HEK293 (cell line): ENCODE measurements around the gene AFG1L.
"Not testable (repeated sequence)": the region's sequence is repeated elsewhere in the genome, so short reads cannot be mapped to it uniquely, and the experiment has no call there.

Source experiments
- CTCF ChIA-PET: fragments of 350-600 bp; formaldehyde crosslinking; extraction: SDS; loops from one replicate; lab custom pipeline; 2021; ENCODE audit warnings: antibody characterized with exemption; lab: Yijun Ruan, JAX
- POLR2A ChIA-PET: fragments of 300-600 bp; formaldehyde crosslinking; extraction: SDS; loops from one replicate; lab custom pipeline; 2020; ENCODE audit warnings: antibody characterized with exemption, inconsistent platforms; lab: Yijun Ruan, JAX
- H3K27ac ChIP-seq: fragments of 200-500 bp; sonication (Bioruptor generic); 2 replicates; pipeline ENCODE4 v1.5.1; 2014; ENCODE audit warnings: low read depth, low read length, control low read depth, inconsistent platforms; ENCODE audit errors: extremely low read depth
- H3K36me3 ChIP-seq, 2 experiments: fragments of 200-500 bp in 1 of 2; sonication (Bioruptor generic) in 1 of 2; 1 replicate in 1 of 2; 2 replicates in 1 of 2; pipeline ENCODE4 v1.5.1; 2014 to 2017; ENCODE audit warnings: inconsistent platforms in 2 of 2, low read length in 2 of 2; ENCODE audit not compliant: control insufficient read depth in 2 of 2, insufficient read depth in 1 of 2
- H3K4me1 ChIP-seq: fragments of 200-500 bp; sonication (Bioruptor generic); 2 replicates; pipeline ENCODE4 v1.5.1; 2014; ENCODE audit warnings: mild to moderate bottlenecking, low read length, inconsistent platforms; ENCODE audit not compliant: control insufficient read depth, insufficient read depth
- H3K4me3 ChIP-seq: 2 replicates; pipeline ENCODE4 v1.5.1; 2011; ENCODE audit warnings: low read depth, mild to moderate bottlenecking, control low read depth, low read length, moderate library complexity
- H3K9me3 ChIP-seq: fragments of 200-500 bp; sonication (Bioruptor generic); 2 replicates; pipeline ENCODE4 v1.5.1; 2014; ENCODE audit warnings: low read depth, low read length, inconsistent platforms; ENCODE audit not compliant: control insufficient read depth, insufficient read depth
- IKZF3 ChIP-seq: fragments of 450-650 bp; IDR thresholded peaks from 2 replicates; pipeline ENCODE4 v1.5.0; 2018; ENCODE audit warnings: missing biosample characterization, mild to moderate bottlenecking, missing genetic modification characterization, moderate library complexity
- RBAK ChIP-seq: fragments of 450-650 bp; formaldehyde crosslinking; IDR thresholded peaks from 2 replicates; pipeline ENCODE4 v1.5.1; 2016; ENCODE audit warnings: missing biosample characterization, missing genetic modification characterization
- SP7 ChIP-seq: fragments of 450-650 bp; formaldehyde crosslinking; IDR thresholded peaks from 2 replicates; pipeline ENCODE4 v1.5.1; 2016; ENCODE audit warnings: missing biosample characterization, missing genetic modification characterization
- ZBTB17 ChIP-seq: fragments of 450-650 bp; formaldehyde crosslinking; IDR thresholded peaks from 2 replicates; pipeline ENCODE4 v1.5.1; 2016; ENCODE audit warnings: missing biosample characterization, missing genetic modification characterization
- ZFP3 ChIP-seq: fragments of 450-650 bp; formaldehyde crosslinking; IDR thresholded peaks from 2 replicates; pipeline ENCODE4 v1.5.1; 2016; ENCODE audit warnings: low read depth, missing biosample characterization, missing genetic modification characterization
- ZFP69B ChIP-seq: fragments of 450-650 bp; formaldehyde crosslinking; IDR thresholded peaks from 2 replicates; pipeline ENCODE4 v1.5.1; 2016; ENCODE audit warnings: missing biosample characterization, missing genetic modification characterization
- ZNF146 ChIP-seq: fragments of 450-650 bp; formaldehyde crosslinking; IDR thresholded peaks from 2 replicates; pipeline ENCODE4 v1.5.1; 2016; ENCODE audit warnings: missing biosample characterization, missing genetic modification characterization
- ZNF157 ChIP-seq: fragments of 450-650 bp; formaldehyde crosslinking; IDR thresholded peaks from 2 replicates; pipeline ENCODE4 v1.5.1; 2016; ENCODE audit warnings: missing biosample characterization, missing genetic modification characterization
- ZNF211 ChIP-seq: fragments of 450-650 bp; formaldehyde crosslinking; IDR thresholded peaks from 2 replicates; pipeline ENCODE4 v1.5.1; 2016; ENCODE audit warnings: low read depth, missing biosample characterization, missing genetic modification characterization
- ZNF239 ChIP-seq: fragments of 450-650 bp; formaldehyde crosslinking; IDR thresholded peaks from 2 replicates; pipeline ENCODE4 v1.5.1; 2016; ENCODE audit warnings: missing biosample characterization, missing genetic modification characterization
- ZNF266 ChIP-seq: fragments of 450-650 bp; formaldehyde crosslinking; IDR thresholded peaks from 2 replicates; pipeline ENCODE4 v1.5.1; 2016; ENCODE audit warnings: missing biosample characterization, missing genetic modification characterization, low read depth
- ZNF280D ChIP-seq: fragments of 450-650 bp; formaldehyde crosslinking; IDR thresholded peaks from 2 replicates; pipeline ENCODE4 v1.5.1; 2016; ENCODE audit warnings: missing biosample characterization, missing genetic modification characterization
- ZNF354C ChIP-seq: fragments of 450-650 bp; formaldehyde crosslinking; IDR thresholded peaks from 2 replicates; pipeline ENCODE4 v1.5.1; 2016; ENCODE audit warnings: missing biosample characterization, missing genetic modification characterization, low read depth, borderline replicate concordance
- ZNF391 ChIP-seq: fragments of 450-650 bp; formaldehyde crosslinking; IDR thresholded peaks from 2 replicates; pipeline ENCODE4 v1.5.1; 2016; ENCODE audit warnings: low read depth, missing biosample characterization, missing genetic modification characterization, borderline replicate concordance
- ZNF423 ChIP-seq: fragments of 450-650 bp; formaldehyde crosslinking; IDR thresholded peaks from 2 replicates; pipeline ENCODE4 v1.5.1; 2016; ENCODE audit warnings: missing biosample characterization, missing genetic modification characterization
- ZNF529 ChIP-seq: fragments of 450-650 bp; formaldehyde crosslinking; IDR thresholded peaks from 2 replicates; pipeline ENCODE4 v1.5.1; 2017; ENCODE audit warnings: missing genetic modification characterization, missing biosample characterization; ENCODE audit not compliant: insufficient replicate concordance
- ZNF596 ChIP-seq: fragments of 450-650 bp; IDR thresholded peaks from 2 replicates; pipeline ENCODE4 v1.5.0; 2018; ENCODE audit warnings: missing biosample characterization, mild to moderate bottlenecking, missing genetic modification characterization, moderate library complexity
- ZNF610 ChIP-seq: fragments of 450-650 bp; formaldehyde crosslinking; IDR thresholded peaks from 2 replicates; pipeline ENCODE4 v1.5.1; 2016; ENCODE audit warnings: missing biosample characterization, missing genetic modification characterization, borderline replicate concordance
- ZNF624 ChIP-seq: fragments of 450-650 bp; formaldehyde crosslinking; IDR thresholded peaks from 2 replicates; pipeline ENCODE4 v1.5.1; 2017; ENCODE audit warnings: missing biosample characterization, missing genetic modification characterization
- ZNF777 ChIP-seq: fragments of 450-650 bp; formaldehyde crosslinking; IDR thresholded peaks from 2 replicates; pipeline ENCODE4 v1.5.1; 2017; ENCODE audit warnings: missing biosample characterization, missing genetic modification characterization, borderline replicate concordance
- ZNF837 ChIP-seq: fragments of 450-650 bp; formaldehyde crosslinking; IDR thresholded peaks from 2 replicates; pipeline ENCODE4 v1.5.1; 2016; ENCODE audit warnings: missing biosample characterization, missing genetic modification characterization
- TF ChIP-seq, protein P1 (sequence below): fragments of 450-650 bp; formaldehyde crosslinking; IDR thresholded peaks from 2 replicates; pipeline ENCODE4 v1.5.1; 2016; ENCODE audit warnings: missing biosample characterization, missing genetic modification characterization
- TF ChIP-seq, protein P2 (sequence below): fragments of 450-650 bp; formaldehyde crosslinking; IDR thresholded peaks from 2 replicates; pipeline ENCODE4 v1.5.1; 2016; ENCODE audit warnings: missing biosample characterization, missing genetic modification characterization
- TF ChIP-seq, protein P3 (sequence below): fragments of 450-650 bp; formaldehyde crosslinking; IDR thresholded peaks from 2 replicates; pipeline ENCODE4 v1.5.1; 2017; ENCODE audit warnings: missing biosample characterization, missing genetic modification characterization
- TF ChIP-seq, protein P4 (sequence below): fragments of 450-650 bp; IDR thresholded peaks from 2 replicates; pipeline ENCODE4 v1.5.1; 2018; ENCODE audit warnings: missing biosample characterization, mild to moderate bottlenecking, missing genetic modification characterization

AFG1L gene

DNA sequence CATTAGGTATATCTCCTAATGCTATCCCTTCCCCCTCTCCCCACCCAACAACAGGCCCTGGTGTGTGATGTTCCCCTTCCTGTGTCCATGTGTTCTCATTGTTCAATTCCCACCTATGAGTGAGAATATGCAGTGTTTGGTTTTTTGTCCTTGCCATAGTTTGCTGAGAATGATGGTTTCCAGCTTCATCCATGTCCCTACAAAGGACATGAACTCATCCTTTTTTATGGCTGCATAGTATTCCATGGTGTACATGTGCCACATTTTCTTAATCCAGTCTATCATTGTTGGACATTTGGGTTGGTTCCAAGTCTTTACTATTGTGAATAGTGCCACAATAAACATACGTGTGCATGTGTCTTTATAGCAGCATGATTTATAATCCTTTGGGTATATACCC, 154.9 kb downstream of the AFG1L start:
- H3K4me3 ChIP-seq, H3K9me3 ChIP-seq, H3K4me1 ChIP-seq, POLR2A ChIA-PET, H3K27ac ChIP-seq, CTCF ChIA-PET, H3K36me3 ChIP-seq: not testable (repeated sequence)
- TF ChIP-seq ZNF146 (tag by site-specific recombination) = peak; percentile 95

DNA sequence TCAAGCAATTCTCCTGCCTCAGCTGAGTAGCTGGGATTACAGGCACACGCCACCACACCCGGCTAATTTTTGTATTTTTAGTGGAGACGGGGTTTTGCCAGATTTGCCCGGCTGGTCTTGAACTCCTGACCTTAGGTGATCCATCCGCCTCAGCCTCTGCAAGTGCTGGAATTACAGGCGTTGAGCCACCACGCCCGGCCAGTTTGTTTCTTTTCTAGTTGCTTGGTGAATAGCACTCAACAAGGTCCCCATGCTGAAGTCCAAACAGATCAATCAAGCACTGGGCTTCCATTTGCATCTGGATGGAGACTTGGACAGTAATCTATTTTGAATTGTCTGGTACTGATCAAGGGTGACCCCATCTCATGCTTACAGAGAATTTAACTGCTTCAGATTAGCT, 157.0 kb downstream of the AFG1L start:
- Histone ChIP-seq H3K9me3 (no peaks in the 10 kb centered on the region), H3K4me3 (no peak overlapping the region), H3K27ac (no peak overlapping the region), H3K36me3 (no peaks in the 10 kb centered on the region), H3K4me1 (no peaks in the 10 kb centered on the region)
- CTCF ChIA-PET = no interaction called here
- POLR2A ChIA-PET = no interaction called here
- TF ChIP-seq ZNF596 (tag by site-specific recombination) (no peak), SP7 (tag by site-specific recombination) (no peak), ZNF529 (tag by site-specific recombination) (no peak), ZNF266 (tag by site-specific recombination) (no peak), ZNF610 (tag by site-specific recombination) (no peak), RBAK (no peak), ZNF354C (tag by site-specific recombination) (no peak), ZNF211 (tag by site-specific recombination) (no peak), ZNF777 (tag by site-specific recombination) (no peak), ZBTB17 (no peak), IKZF3 (no peak), ZFP3 (tag by site-specific recombination) (no peak), ZNF837 (tag by site-specific recombination) (no peak), ZNF157 (tag by site-specific recombination) (no peak), ZFP69B (tag by site-specific recombination) (no peak)
- TF ChIP-seq, protein P1, sequence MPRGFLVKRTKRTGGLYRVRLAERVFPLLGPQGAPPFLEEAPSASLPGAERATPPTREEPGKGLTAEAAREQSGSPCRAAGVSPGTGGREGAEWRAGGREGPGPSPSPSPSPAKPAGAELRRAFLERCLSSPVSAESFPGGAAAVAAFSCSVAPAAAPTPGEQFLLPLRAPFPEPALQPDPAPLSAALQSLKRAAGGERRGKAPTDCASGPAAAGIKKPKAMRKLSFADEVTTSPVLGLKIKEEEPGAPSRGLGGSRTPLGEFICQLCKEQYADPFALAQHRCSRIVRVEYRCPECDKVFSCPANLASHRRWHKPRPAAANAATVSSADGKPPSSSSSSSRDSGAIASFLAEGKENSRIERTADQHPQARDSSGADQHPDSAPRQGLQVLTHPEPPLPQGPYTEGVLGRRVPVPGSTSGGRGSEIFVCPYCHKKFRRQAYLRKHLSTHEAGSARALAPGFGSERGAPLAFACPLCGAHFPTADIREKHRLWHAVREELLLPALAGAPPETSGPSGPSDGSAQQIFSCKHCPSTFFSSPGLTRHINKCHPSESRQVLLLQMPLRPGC (tag by site-specific recombination) = no peak
- TF ChIP-seq, protein P2, sequence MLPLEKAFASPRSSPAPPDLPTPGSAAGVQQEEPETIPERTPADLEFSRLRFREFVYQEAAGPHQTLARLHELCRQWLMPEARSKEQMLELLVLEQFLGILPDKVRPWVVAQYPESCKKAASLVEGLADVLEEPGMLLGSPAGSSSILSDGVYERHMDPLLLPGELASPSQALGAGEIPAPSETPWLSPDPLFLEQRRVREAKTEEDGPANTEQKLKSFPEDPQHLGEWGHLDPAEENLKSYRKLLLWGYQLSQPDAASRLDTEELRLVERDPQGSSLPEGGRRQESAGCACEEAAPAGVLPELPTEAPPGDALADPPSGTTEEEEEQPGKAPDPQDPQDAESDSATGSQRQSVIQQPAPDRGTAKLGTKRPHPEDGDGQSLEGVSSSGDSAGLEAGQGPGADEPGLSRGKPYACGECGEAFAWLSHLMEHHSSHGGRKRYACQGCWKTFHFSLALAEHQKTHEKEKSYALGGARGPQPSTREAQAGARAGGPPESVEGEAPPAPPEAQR (tag by site-specific recombination) = no peak

GRCh38 chr6:108452711-108453195, 157.9 kb downstream of the AFG1L start:
- H3K36me3 ChIP-seq = no peaks in the 10 kb centered on the region
- H3K9me3 ChIP-seq = no peaks in the 10 kb centered on the region
- no peaks in the 10 kb centered on the region for H3K4me1 ChIP-seq
- no peak overlapping the region for H3K4me3 ChIP-seq
- H3K27ac ChIP-seq = no peak overlapping the region
- CTCF ChIA-PET = interaction anchor here (0.6 to 1.2 kb wide), 3 partner anchors 28 to 338 kb away, joined by 3 to 4 read pairs (median 3); no protein-coding TSS in a partner anchor
- POLR2A ChIA-PET = no interaction called here
- TF ChIP-seq ZNF239 = no peak
- TF ChIP-seq, protein P3, sequence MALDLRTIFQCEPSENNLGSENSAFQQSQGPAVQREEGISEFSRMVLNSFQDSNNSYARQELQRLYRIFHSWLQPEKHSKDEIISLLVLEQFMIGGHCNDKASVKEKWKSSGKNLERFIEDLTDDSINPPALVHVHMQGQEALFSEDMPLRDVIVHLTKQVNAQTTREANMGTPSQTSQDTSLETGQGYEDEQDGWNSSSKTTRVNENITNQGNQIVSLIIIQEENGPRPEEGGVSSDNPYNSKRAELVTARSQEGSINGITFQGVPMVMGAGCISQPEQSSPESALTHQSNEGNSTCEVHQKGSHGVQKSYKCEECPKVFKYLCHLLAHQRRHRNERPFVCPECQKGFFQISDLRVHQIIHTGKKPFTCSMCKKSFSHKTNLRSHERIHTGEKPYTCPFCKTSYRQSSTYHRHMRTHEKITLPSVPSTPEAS (tag by site-specific recombination) = no peak
- no peak for TF ChIP-seq ZNF624 (tag by site-specific recombination)
- TF ChIP-seq, protein P4, sequence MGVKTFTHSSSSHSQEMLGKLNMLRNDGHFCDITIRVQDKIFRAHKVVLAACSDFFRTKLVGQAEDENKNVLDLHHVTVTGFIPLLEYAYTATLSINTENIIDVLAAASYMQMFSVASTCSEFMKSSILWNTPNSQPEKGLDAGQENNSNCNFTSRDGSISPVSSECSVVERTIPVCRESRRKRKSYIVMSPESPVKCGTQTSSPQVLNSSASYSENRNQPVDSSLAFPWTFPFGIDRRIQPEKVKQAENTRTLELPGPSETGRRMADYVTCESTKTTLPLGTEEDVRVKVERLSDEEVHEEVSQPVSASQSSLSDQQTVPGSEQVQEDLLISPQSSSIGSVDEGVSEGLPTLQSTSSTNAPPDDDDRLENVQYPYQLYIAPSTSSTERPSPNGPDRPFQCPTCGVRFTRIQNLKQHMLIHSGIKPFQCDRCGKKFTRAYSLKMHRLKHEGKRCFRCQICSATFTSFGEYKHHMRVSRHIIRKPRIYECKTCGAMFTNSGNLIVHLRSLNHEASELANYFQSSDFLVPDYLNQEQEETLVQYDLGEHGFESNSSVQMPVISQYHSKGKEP (tag by site-specific recombination) = no peak
- no peak for TF ChIP-seq ZNF280D (tag by site-specific recombination)
- TF ChIP-seq ZNF391 (tag by site-specific recombination) = no peak
- no peak for TF ChIP-seq ZNF423 (tag by site-specific recombination)
